Activated CD4-positive, alpha-beta T cell treated with anti-CD3 and anti-CD28 coated beads, Interleukin-2, amount 50 U/mL, for 16 hours (primary cell): Measurements from ENCODE around the gene STS.

ENCODE experiments used
- DNase-seq: peaks from one replicate; pipeline ENCODE4 v3.0.0-alpha.2; 2020

The STS gene, protein sequence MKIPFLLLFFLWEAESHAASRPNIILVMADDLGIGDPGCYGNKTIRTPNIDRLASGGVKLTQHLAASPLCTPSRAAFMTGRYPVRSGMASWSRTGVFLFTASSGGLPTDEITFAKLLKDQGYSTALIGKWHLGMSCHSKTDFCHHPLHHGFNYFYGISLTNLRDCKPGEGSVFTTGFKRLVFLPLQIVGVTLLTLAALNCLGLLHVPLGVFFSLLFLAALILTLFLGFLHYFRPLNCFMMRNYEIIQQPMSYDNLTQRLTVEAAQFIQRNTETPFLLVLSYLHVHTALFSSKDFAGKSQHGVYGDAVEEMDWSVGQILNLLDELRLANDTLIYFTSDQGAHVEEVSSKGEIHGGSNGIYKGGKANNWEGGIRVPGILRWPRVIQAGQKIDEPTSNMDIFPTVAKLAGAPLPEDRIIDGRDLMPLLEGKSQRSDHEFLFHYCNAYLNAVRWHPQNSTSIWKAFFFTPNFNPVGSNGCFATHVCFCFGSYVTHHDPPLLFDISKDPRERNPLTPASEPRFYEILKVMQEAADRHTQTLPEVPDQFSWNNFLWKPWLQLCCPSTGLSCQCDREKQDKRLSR

DNA sequence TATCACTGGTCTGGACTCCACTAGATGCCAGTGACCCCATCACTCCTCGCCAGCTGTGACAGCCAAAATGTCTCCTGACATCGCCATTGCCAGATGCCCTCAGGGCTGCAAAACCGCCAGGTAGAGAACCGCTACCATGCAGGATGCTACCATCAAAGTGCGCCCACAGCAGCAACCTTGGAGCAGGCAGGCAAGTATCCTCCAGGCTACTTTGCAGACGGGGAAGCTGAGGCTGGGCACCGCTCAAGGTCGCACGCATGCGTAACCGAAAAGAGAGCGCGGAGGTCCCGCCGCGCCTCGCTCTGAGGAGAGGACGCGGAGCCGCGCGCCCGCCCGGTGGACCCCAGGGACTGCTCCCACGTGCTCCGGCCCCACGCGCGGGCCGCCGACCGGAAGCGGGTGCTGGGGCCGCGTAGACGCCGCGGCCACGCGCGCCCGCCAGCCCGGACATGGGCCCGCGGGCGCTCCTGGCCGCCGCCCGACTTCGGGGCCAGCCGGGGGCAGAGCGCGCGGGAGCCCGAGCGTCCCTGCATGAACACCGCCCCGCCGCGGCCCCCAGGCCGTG is at the start of gene STS:
Gene STS (plus strand): TSS at position 300 of the 565 bp plus-strand sequence. CDS start 105,488 bp downstream, outside the sequence.
- DNase-seq: peak; percentile 42

DNA sequence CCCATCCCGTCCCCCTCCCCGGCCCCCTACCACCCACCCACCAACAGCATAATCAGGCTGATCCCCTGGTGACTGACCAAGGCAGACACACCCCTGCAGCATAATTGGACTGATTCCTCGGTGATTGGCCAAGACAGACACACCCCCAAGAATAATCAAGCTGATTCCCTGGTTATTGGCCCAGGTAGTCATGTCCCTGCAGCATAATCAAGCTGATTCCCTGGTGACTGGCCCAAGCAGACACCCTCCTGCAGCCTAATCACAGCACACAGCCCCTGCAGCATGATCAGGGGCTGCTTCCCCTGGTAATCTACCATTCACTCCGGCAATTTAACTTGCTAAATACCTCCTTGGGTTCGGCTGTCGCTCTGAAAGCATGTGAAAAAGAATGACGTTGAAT is 47.5 kb upstream of the STS start:
- DNase-seq: no peak

DNA sequence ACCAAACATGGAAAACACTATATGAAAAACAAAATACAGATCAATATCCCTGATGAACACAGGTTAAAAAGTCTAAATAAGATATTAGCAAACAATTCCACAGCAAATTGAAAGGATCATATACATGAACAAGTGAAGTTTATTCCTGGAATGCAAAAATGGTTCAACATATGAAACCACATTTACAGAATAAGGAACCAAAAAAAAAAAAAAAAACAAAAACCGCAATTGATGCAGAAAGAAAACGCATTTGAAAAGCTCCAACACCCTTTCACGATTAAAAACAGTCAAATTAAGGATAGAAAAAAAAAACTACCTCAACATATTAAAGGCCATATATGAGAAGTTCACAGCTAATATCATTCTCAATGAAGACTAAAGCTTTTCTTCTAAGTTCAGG is 45.4 kb upstream of the STS start:
- no peak for DNase-seq

DNA sequence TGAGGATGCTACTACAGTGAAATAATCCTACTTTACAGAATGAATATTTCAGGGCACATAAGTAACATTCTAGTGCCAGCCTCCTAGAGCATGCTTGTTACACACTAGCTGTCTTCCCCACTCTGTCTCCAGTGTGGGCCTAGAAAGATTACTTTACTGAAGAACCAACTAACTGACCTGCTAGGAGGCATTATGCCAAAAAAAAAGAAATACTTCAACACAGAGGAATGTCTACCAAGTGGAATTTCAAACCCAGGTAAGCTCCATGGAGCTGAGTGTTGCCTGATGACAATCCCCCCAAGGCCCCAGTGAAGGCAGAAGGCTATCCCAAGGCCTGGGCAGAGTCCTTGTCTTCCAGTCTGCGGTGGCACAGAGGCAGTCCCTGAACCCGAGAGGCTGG is 40.9 kb upstream of the STS start:
- DNase-seq: no peak

DNA sequence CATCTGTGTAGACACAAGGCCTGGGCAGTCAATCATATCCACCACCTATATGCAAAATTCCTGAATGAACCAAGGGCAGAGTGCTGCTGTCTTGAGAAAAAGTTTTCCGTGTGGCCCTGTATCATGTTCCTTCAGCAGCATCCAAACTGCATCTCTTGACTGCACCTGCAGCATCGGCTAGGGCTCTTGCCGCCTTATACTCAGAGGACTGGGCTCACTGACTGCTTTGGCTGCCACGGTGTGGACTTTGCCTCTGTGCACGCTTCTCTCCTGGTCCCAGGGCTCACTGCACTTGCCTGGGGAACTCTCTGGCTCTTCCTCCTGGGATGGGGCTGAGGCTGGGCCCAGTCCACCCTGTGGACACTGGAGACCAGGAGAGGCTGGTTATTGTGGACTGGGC is 39.5 kb upstream of the STS start:
- no peak for DNase-seq

DNA sequence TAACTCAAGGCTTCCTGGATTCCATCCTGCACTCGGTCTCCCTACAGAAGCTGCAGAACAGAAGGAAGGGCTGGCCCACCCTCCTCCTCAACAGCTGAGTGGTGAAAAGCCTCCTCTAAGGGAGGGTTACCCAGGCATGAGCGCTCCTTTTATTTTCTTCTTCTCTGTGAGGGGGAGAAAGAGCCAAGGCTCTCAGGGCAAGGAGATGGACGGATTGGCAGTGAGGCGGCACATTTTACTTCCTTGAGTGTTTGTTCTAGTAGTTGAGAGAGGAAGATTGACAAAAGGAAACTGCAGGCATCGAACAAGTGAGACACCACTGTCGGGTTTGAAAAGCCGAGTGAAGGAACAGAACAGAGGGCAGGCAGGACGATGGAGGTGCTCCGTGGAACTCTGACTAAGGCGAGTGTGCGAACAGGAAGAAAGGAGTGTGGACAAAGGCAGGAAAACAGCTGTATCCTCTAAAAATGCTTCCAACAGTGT is 38.4 kb upstream of the STS start:
- DNase-seq: no peak

DNA sequence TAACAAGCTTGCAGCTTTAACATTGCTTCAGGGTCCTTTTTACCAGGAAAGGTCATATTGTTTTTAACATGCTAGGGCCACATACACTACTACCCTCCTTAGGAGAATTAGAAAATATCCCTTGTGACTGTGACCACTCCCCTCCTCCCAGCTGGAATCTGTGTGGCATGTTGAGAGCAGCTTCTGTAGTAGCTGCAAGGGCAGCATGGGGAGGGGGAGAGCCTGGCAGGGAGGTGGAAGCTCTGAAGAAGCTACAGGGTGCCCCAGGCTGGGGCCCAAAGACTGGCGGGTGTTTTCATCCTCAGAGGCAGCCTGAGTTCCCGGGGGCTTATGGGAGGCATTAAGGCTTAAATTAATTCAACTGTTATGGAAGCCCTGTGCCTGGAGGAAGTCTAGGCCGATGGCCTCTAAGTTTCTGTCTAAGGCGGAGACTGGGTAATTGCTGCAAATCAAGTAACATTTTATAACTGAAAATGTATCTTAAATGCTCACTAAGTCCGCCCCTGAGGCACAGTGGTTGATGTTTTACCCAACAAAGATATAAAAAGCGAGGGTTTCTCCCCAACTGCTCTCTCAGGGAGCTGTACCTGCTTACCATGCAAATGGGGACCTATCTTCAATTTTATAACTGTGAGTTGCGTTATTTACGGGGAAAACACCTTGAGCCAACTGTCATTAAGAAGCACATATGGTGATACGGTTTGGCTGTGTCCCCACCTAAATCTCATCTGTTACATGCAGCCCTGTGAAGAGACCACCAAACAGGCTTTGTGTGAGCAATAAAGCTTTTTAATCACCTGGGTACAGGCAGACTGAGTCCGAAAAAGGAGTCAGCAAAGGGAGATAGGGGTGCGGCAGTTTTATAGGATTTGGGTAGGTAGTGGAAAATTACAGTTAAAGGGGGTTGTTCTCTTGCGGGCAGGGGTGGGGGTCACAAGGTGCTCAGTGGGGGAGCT is 37.4 kb upstream of the STS start:
- no peak for DNase-seq

DNA sequence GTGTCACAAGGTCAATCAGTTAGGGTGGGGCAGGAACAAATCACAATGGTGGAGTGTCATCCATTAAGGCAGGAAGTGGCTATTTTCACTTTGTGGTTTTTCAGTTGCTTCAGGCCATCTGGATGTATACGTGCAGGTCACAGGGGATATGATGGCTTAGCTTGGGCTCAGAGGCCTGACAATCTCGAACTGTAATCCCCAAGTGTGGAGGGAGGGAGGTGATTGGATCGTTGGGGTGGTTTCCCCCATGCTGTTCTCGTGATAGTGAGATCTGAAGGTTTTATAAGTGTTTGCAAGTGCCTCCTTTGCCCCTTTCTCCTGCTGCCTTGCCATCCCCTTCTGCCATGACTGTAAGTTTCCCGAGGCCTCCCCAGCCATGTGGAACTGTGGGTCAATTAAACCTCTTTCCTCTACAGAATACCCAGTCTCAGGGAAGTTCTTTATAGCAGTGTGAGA is 36.7 kb upstream of the STS start:
- DNase-seq: peak; percentile 18

DNA sequence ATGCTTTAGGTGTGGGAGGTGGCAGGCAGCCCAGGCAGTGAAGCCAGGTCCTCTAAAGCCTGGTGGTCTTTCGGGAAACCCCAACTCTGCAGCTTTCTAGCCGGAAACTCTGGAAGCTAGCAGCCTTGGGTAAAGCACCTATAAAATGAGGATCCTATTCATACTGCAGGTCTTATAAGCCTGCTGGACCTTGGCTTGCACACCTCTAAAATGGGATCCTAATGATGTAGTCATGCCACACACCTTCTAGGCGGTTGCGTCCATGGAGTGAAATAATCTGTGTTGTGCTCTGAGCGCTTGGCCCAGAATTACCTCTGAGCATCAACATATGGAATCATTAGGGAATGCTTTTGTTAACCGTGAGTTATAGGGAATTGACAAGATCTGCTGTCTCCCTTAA is 36.0 kb upstream of the STS start:
- no peak for DNase-seq

DNA sequence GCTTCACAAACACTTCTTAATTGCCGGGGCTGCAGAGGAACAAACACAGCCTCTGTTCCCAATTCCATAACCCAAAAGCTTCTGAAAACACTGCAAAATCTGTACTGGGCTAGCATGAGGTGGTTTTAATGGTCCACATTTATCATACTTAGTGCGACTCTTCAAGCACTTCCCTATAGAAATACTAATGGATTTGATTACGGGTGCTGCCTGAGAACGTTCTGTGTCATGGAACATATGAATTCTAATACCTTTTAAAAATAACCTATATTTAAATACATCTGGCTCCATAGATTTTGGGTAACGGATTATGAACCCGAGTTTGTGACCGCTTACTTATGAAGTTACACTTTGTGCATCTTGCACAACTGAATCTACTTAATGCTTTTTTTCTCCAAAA is 35.4 kb upstream of the STS start:
- DNase-seq: no peak

DNA sequence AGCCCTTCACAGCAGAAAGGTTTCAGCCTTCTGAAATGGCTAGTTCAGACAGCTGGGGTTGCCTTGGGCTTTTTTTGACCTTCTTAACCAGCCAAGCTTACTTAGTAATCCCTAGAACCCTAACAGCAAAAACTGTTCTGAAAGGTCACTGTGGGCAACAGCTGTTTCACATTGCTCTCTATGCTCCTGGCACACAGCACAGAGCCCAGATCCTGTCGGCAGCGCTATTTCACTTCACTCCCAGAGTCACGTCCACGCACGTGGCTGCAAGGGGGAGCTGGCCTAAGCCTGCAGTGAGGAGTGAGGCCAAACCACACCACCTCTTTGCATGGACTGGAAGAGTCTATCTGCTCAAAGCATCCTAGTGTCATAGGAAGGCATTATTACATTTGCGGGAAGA is 32.0 kb upstream of the STS start:
- DNase-seq: no peak

DNA sequence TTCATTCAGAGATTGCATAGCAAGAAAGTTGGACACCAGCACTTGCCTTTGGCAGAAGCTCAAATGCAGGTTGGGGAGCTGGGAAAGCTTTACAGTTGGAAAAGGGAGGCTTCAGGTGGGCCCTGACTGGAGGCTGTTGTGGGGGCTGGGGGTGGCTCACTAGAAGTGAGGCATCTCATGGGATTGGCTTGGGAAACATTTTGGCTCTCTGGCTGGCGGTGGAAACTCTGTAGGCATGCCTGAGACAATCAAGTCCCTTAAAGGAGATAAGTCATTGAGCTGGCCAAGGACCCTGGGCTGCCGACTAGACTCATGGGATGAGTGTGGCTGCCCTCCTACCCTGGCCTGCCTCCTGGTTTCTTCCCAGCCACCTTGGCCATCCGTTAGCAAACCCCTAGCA is 31.4 kb upstream of the STS start:
- DNase-seq: no peak

DNA sequence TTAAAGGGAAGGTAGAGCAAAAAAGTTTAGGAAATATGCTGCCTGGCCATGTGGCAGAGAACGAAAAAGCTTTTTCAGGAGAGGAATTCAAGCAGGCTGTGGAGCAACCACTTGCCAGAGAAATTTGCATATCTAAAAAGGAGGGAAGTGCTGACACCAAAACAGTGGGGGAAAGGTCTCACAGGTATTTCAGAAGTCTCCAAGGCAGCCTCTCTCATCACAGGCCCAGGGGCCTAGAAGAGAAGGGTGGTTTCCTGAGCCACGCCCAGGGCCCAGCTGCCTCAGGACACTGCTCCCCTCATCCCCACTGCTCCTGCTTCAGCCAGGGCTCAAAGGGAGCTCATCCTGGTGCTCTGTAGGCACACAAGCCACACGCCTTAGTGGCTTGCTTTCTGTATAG is 29.9 kb upstream of the STS start:
- no peak for DNase-seq

DNA sequence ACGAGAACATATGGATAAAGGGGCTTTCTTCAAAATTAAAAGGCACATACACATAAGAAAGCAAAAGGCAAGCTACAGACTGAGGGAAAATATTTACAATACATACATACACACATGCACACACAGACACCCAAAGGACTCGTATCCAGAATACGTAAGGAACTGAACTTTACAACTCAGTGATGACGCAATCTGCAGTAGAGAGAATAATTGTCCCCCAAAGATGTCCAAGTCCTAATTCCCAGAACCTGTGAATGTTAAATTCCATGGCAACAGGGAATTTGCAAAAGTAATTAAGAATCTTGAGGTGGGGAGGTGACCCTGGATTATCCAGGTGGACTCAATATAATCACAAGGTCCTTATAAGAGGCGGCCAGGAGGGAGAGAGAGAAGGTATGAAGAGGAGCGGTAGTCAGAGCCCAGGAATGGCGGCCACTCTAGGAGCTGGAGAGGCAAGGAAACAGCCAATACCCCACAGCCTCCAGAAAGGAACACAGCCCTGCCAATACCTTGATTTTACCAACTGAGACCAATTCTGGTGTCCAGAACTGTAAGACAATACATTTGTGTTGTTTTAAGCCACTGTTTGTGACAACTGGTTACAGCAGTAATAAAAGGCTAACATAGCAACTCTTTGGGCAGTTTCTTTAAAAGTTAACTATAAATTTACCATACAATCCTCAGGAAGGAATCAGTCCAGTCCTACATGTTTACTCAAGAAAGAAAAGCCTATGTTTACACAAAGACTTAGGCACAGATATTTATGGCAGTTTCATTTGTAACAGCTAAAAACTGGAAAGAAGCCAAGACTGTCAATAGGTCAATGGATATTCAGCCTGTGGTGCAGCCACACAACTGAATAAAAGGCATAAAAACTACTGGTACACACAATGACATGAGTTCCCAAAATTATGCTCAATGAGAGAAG is 27.3 kb upstream of the STS start:
- DNase-seq: no peak

DNA sequence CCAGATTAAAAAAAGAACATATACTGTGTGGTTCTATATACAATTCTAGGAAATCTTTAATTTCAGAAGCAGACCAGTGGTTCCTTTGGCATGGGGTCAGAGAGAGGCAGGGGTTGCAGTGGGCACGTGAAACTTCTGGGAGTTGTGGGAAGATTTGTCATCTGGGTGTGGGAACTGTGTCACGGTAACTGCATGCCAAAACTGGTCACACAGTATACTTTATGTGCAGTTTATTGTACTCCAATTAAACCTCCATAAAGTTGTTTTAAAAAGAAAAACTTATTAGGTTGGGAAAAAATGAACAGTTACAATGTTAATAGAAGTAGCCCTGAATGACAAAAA is 26.7 kb upstream of the STS start:
- no peak for DNase-seq

DNA sequence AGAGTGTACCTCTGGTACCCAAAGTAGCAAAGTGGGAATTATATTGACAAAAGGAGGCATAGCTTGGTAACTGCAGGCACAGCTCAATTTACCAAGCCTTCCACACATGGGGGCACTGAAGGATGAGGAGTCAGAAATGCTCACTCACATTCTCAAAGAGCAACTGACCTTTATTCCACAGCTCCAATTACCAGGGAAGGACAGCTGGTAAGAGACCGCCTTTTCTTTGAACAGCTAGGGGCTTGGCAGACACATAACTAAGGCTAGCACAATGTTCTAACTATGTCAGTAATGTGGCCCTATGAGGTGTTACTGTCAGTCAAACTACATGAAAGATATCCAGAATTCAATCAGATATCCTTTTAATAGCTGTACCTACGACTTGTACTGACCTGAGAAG is 20.5 kb upstream of the STS start:
- DNase-seq: no peak

DNA sequence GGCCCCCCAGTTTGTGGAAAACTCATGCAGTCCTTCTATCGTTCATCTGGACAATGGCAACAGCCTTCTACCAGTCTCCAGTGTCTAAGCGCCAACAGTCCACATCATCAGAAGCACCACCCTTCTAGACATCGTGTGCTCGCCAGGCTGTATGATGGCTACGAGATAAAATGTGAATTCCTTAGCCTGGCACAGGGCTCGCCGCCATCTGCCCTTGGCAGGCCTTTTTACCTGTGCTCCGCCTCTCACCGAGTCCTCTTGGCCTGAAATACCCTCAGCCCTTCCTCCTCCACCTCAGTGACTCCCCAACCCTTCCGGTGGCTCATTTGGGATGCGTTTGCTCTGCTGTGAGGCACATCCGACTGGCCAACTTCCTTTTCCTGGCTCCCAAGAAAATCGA is 15.9 kb upstream of the STS start:
- DNase-seq: no peak

DNA sequence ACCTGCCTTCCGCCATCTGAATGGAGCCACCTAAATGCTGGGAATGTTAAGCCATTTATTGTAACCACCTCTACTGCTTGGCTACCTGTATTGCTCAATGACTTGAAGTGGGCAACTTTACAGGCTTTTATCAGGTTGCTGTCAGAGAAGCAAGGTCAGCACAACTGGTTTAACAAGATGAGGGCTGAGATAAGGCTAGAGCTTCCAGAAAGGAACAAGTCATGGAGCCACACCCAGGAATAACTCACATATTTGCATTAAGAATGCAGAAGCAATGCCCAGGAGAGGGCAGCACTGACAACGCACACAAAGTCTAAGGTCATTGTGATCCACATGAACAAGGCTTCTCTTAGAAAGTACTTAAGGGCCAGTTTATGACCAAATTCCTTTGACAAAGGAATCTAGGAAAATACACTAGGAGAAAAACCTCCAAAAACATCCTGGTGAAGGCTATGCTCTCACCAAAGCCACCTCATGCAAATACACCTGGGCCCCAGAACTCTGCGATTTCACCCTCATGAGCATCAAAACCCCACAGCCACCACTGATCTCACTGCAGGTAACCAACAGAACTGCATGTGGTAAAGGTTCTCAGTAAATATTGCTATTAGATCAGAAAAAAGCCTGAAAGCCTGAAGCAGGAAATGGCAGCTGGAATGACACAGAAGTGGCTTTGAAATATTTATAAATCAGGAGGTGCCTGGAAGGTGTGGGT is 15.0 kb upstream of the STS start:
- peak; percentile 18 for DNase-seq

DNA sequence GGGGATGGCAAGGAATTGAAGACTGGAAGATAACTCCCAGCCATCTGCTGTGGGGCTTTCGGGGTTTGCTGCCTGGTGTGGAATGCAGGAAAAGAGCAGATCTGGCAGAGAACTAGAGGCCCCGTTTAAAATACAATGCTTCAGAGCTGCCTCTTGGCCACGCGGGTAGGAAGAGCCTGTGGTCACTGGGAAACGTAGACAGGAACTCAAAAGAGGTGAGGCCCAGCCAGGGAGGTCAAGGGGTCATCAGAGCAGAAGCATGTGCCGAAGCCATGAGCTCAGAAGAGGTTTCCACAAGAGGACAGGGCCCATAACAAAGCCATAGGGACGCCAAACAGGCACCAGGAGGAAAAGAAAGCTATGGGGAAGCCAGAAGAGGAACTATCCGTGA is 14.5 kb upstream of the STS start:
- DNase-seq: no peak

DNA sequence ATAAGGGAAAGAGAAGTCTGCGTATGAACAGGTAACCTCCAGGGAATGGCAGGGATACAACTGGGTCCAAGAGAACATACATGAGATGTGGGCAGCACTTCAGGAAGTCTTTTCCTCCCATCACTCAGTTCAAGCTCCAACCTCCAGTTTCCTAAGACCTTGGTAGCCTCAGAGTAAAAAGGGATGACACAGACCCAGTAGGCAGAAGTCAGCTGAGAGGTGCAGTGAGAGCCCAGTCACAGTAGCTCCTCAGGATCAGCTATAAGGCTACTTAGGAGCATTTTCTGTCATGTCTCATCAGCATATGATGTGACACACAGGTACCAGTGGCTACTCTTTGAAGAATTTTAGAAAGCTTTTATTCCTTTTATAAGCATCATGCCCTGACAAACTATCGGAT is 12.5 kb upstream of the STS start:
- DNase-seq: no peak
